ENCODE data around the gene TENM3.
"Not testable (repeated sequence)": the region's sequence is repeated elsewhere in the genome, so short reads cannot be mapped to it uniquely, and the experiment has no call there.

TENM3 gene

GRCh38 chr4:182344968-182345367 is 101.8 kb downstream of the TENM3 start:
- DNase-seq = no peak

GRCh38 chr4:182346250-182346649 is 103.0 kb downstream of the TENM3 start:
- DNase-seq = no peak

- no peak for DNase-seq
Observed at GRCh38 chr4:182346675-182347375, 103.6 kb downstream of the TENM3 start.

GRCh38 chr4:182348779-182349326 is 105.7 kb downstream of the TENM3 start:
- no peak for DNase-seq

GRCh38 chr4:182350041-182350440 is 106.8 kb downstream of the TENM3 start:
- DNase-seq = no peak

GRCh38 chr4:182351485-182351884 is 108.3 kb downstream of the TENM3 start:
- DNase-seq = no peak

- no peak for DNase-seq
Observed at GRCh38 chr4:182354106-182354505, 110.9 kb downstream of the TENM3 start.

GRCh38 chr4:182354867-182355266 is 111.7 kb downstream of the TENM3 start:
- DNase-seq = no peak

GRCh38 chr4:182367153-182367552 is 124.0 kb downstream of the TENM3 start:
- DNase-seq = no peak

GRCh38 chr4:182369211-182369610 is 126.0 kb downstream of the TENM3 start:
- no peak for DNase-seq

- DNase-seq = no peak
Observed at GRCh38 chr4:182370491-182370890, 127.3 kb downstream of the TENM3 start.

- DNase-seq = no peak
Observed at GRCh38 chr4:182380771-182381181, 137.6 kb downstream of the TENM3 start.

- DNase-seq = no peak
Observed at GRCh38 chr4:182382941-182383340, 139.7 kb downstream of the TENM3 start.

GRCh38 chr4:182384631-182385091 is 141.5 kb downstream of the TENM3 start:
- DNase-seq = no peak

- DNase-seq = no peak
Observed at GRCh38 chr4:182385897-182386296, 142.7 kb downstream of the TENM3 start.

GRCh38 chr4:182386576-182386975 is 143.4 kb downstream of the TENM3 start:
- DNase-seq = not testable (repeated sequence)

- no peak for DNase-seq
Observed at GRCh38 chr4:182391111-182391684, 148.0 kb downstream of the TENM3 start.

GRCh38 chr4:182394181-182394580 is 151.0 kb downstream of the TENM3 start:
- DNase-seq = no peak

GRCh38 chr4:182400081-182400480 is 156.9 kb downstream of the TENM3 start:
- no peak for DNase-seq

- DNase-seq = no peak
Observed at GRCh38 chr4:182400790-182401189, 157.6 kb downstream of the TENM3 start.

- no peak for DNase-seq
Observed at GRCh38 chr4:182404376-182404775, 161.2 kb downstream of the TENM3 start.

- DNase-seq = no peak
Observed at GRCh38 chr4:182405087-182405486, 161.9 kb downstream of the TENM3 start.

- no peak for DNase-seq
Observed at GRCh38 chr4:182409271-182409670, 166.1 kb downstream of the TENM3 start.

GRCh38 chr4:182411391-182411790 is 168.2 kb downstream of the TENM3 start:
- DNase-seq = no peak

All from stimulated activated CD4-positive, alpha-beta T cell treated with anti-CD3 and anti-CD28 coated beads, Interleukin-4, amount 100 ng/mL, for 24 hours (primary cell).